ENCODE data around the gene PLS1. TPM values are rescaled to one million over a fixed set of nuclear protein-coding genes. Genes with fewer than 3 reads are reported as not detected.

PLS1 gene
- total RNA-seq, 1 donor from 2014 or later, result 14.6 TPM

- no peaks in the 10 kb centered on the region for H3K27me3 Mint-ChIP-seq
- no peak for DNase-seq (ENCODE audit: extremely low spot score, unreplicated experiment)
- H3K27ac Mint-ChIP-seq, result no peak overlapping the region
- H3K4me1 Mint-ChIP-seq (ENCODE audit: unreplicated experiment), result peaks cover 11% of the 10 kb centered on the region
- no peaks in the 10 kb centered on the region for H3K36me3 Mint-ChIP-seq
- no peaks in the 10 kb centered on the region for H3K9me3 Mint-ChIP-seq
- H3K4me3 Mint-ChIP-seq, result no peak overlapping the region
- TF ChIP-seq, protein P1, sequence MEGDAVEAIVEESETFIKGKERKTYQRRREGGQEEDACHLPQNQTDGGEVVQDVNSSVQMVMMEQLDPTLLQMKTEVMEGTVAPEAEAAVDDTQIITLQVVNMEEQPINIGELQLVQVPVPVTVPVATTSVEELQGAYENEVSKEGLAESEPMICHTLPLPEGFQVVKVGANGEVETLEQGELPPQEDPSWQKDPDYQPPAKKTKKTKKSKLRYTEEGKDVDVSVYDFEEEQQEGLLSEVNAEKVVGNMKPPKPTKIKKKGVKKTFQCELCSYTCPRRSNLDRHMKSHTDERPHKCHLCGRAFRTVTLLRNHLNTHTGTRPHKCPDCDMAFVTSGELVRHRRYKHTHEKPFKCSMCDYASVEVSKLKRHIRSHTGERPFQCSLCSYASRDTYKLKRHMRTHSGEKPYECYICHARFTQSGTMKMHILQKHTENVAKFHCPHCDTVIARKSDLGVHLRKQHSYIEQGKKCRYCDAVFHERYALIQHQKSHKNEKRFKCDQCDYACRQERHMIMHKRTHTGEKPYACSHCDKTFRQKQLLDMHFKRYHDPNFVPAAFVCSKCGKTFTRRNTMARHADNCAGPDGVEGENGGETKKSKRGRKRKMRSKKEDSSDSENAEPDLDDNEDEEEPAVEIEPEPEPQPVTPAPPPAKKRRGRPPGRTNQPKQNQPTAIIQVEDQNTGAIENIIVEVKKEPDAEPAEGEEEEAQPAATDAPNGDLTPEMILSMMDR (conservative IDR thresholded peaks at IDR 0.05), result no peak
These were observed 26.2 kb downstream of the PLS1 start for GRCh38 chr3:142622405-142622804.

DNA sequence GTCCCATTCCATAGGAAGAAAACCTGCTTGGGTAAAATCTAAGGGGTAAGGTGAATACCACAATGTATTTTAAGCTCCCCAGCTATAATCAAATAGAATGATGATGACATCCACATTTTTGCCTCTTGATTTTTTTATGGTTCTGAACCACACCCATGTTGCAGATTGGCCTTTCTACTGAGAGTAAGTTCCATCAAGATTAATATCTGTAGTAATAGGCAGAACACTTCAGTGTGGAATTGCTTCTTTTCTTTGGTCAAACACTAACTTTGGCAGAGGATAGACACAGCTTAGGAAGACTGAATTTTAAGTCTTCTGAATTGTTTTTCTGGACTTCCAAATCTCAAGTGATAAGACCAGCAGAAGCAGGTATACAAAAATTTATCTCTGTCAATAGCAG is 27.0 kb downstream of the PLS1 start:
- Mint-ChIP-seq H3K36me3 (no peaks in the 10 kb centered on the region), H3K4me3 (no peak overlapping the region), H3K9me3 (no peaks in the 10 kb centered on the region), H3K4me1 (ENCODE audit: unreplicated experiment) (peaks cover 11% of the 10 kb centered on the region), H3K27ac (no peak overlapping the region), H3K27me3 (no peaks in the 10 kb centered on the region)
- TF ChIP-seq, protein P1 (conservative IDR thresholded peaks at IDR 0.05), result no peak
- DNase-seq (ENCODE audit: extremely low spot score, unreplicated experiment), result no peak

DNA sequence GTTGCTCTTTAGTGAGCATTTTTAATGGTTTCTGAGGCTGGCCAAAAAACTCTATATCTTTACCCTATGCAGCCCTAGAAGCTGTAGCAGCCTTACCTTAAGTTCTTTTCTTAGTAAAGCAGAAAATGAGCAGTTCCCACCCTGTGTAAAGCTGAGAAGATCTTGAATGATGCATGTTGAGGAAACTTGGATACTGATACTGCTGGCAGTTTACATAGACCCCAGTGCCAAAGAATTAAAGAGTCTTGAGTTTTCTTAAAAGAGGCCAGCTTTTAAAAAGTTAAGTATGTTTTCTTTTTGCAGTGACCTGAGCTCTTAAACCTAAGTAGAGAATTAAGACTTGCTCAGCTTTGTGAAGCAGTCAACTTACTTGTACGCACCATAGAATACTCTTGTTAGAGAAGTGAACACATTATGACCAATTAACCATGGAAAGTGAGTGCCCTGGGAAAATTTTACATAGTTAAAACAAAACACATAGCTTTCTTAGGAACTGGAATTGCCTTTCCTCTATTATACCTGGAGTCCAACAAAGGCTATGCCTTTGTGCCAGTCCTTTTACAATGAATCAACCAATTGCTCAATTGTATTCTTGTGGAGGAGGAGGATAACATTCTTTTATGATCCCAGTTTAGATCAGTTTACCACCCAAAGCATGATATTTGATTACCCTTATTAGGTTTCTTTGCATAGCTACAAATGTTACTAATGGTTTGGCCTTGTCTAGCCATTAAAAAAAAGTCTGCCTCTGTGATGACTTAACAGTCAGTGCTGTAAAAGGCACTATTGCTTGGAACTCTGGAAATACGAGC is 28.4 kb downstream of the PLS1 start:
- Mint-ChIP-seq H3K36me3 (no peaks in the 10 kb centered on the region), H3K27me3 (no peaks in the 10 kb centered on the region), H3K4me1 (ENCODE audit: unreplicated experiment) (peaks cover under 1% of the 10 kb centered on the region), H3K27ac (no peak overlapping the region), H3K9me3 (no peaks in the 10 kb centered on the region), H3K4me3 (no peak overlapping the region)
- TF ChIP-seq, protein P1 (conservative IDR thresholded peaks at IDR 0.05), result no peak
- no peak for DNase-seq (ENCODE audit: extremely low spot score, unreplicated experiment)

- no peak overlapping the region for H3K4me3 Mint-ChIP-seq
- no peaks in the 10 kb centered on the region for H3K9me3 Mint-ChIP-seq
- H3K27me3 Mint-ChIP-seq, result no peaks in the 10 kb centered on the region
- TF ChIP-seq, protein P1 (conservative IDR thresholded peaks at IDR 0.05), result no peak
- H3K4me1 Mint-ChIP-seq (ENCODE audit: unreplicated experiment), result no peaks in the 10 kb centered on the region
- DNase-seq (ENCODE audit: extremely low spot score, unreplicated experiment), result no peak
- H3K27ac Mint-ChIP-seq, result no peak overlapping the region
- H3K36me3 Mint-ChIP-seq, result no peaks in the 10 kb centered on the region
These were observed 28.9 kb downstream of the PLS1 start for GRCh38 chr3:142625153-142625440.

DNA sequence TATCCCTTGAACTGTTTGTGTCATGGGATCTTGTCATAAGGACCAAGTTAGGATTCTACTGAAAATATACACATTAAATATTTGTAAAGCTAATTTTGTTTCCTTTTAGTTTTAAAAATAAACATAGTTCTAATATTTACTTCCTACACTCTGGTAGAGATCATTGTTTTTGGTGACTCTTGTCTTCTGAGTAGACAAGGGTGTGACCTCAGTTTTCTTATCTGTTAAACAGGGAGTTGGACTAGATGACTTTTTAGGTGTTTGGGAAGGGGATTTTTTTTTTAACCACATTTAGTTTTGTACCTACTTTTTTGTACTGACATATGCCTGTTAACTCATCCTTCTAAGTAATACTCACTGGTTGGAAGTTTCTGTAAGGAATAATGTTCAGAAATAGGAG is 30.8 kb downstream of the PLS1 start:
- Mint-ChIP-seq H3K4me1 (ENCODE audit: unreplicated experiment) (no peaks in the 10 kb centered on the region), H3K36me3 (no peaks in the 10 kb centered on the region), H3K27me3 (no peaks in the 10 kb centered on the region), H3K27ac (no peak overlapping the region), H3K4me3 (no peak overlapping the region), H3K9me3 (no peaks in the 10 kb centered on the region)
- TF ChIP-seq, protein P1 (conservative IDR thresholded peaks at IDR 0.05), result no peak
- no peak for DNase-seq (ENCODE audit: extremely low spot score, unreplicated experiment)
